Right atrium auricular region (tissue), 2 donors: ENCODE results near the gene CDKN2AIPNL. TPM values are rescaled to one million over a fixed set of nuclear protein-coding genes. Genes with fewer than 3 reads are reported as not detected.

Experiments
- DNase-seq: peaks from one replicate; pipeline ENCODE4 v3.0.0-alpha.2; 2019; ENCODE audit warnings: low spot score
- H3K27ac ChIP-seq, 2 donors: fragments of 200-600 bp; sonication (generic); 1 replicate in 1 of 2; 2 replicates in 1 of 2; pipeline ENCODE4 v1.5.1; 2016 to 2019
- H3K27me3 ChIP-seq, 2 donors: fragments of 200-600 bp; sonication (generic); one replicate each; pipeline versions ENCODE4 v1.5.1 to v1.6.0; 2017 to 2019
- H3K36me3 ChIP-seq: fragments of 200-600 bp; sonication (generic); one replicate; pipeline ENCODE4 v1.5.1; 2016
- H3K4me1 ChIP-seq, 2 donors: fragments of 200-600 bp; sonication (generic); one replicate each; pipeline versions ENCODE4 v1.5.1 to v1.6.0; 2017 to 2019
- H3K4me3 ChIP-seq, 2 donors: fragments of 200-600 bp; sonication (generic); 1 replicate in 1 of 2; 2 replicates in 1 of 2; pipeline ENCODE4 v1.5.1; 2017 to 2019; ENCODE audit warnings: mild to moderate bottlenecking in 1 of 2, moderate library complexity in 1 of 2
- H3K9me3 ChIP-seq, 2 donors: fragments of 200-600 bp; sonication (generic); one replicate each; pipeline ENCODE4 v1.5.1; 2019
- CTCF ChIP-seq, 2 donors: fragments of 200-600 bp; sonication (generic); IDR thresholded peaks; one replicate each; pipeline ENCODE4 v1.5.1; 2019; ENCODE audit warnings: antibody characterized with exemption in 2 of 2
- total RNA-seq, 2 donors: library from RNA; depleted of rRNA; stranded (reverse); fragments of >200 nt; gene quantifications; one replicate each; pipeline ENCODE4 v1.1.0, GENCODE V29; 2016

The CDKN2AIPNL gene, protein sequence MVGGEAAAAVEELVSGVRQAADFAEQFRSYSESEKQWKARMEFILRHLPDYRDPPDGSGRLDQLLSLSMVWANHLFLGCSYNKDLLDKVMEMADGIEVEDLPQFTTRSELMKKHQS
- total RNA-seq = 10 to 100 TPM; 28.2 to 32.8 TPM

DNA sequence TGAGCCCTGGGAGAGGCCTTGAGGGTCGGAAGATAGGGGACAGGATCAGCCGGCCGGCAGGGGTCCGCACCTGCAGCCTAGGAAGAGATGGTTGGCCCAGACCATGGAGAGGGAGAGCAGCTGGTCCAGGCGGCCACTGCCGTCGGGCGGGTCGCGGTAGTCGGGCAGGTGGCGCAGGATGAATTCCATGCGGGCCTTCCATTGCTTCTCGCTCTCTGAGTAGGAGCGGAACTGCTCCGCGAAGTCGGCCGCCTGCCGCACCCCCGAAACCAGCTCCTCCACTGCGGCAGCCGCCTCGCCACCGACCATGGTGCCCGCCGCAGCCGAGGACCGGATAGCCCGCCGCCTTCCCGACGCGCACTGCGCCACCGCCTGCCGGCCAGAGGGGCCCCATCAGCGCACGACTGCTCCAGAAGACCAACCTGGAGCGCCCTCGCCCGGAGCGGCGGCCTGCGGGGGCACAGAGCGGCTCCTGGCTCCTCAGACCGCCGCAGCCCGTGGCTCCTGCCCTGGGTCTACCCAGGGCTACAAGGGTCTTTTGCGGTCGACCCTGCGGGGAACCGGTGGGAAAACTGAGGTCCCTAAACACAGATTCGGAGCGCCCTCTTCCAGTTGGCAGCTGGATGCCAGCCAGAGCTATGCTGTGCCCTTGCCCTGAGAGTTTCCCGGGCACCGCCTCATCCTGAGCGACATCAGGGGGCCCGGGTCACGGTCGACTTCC lies at the start of gene CDKN2AIPNL:
Gene CDKN2AIPNL (minus strand): TSS at position 336 of the 721 bp plus-strand sequence. CDS start 27 bp downstream, at position 309.
- Histone ChIP-seq H3K27ac (peak within 1 kb of the TSS; percentile 85), H3K4me1 (peaks cover 0 to 36% of the 10 kb centered on the region in 2 donors), H3K27me3 (no peaks in the 10 kb centered on the region), H3K4me3 (peak within 1 kb of the TSS; percentile 49 to 75), H3K36me3 (peaks cover 3% of the 10 kb centered on the region), H3K9me3 (no peaks in the 10 kb centered on the region)
- peak; percentile 88 for DNase-seq
- TF ChIP-seq CTCF (IDR thresholded peaks at IDR 0.05) = peak; percentile 74 to 94

DNA sequence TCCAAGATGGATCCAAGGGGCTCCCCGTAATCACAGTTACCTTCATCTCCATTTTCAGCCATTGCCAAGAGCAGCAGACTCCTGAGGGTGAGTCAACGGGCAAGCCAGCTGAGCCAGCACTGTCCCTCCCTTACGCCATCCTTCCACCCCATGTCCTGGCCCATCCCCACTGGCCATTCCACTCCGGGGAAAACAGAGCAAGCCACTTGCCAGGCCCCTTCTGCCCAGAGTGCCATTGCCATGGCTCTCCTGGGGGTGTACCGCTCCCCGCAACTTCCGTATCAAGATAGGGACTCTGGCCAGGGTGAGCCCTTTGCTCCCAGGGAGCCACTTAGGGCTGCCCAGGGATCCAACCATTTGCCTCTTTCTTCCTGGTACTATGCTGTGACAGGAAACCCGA lies 48.9 kb upstream of the CDKN2AIPNL start:
- no peak overlapping the region for H3K4me3 ChIP-seq
- peak overlapping the region; percentile 80 to 99 for H3K27ac ChIP-seq
- DNase-seq = no peak
- H3K9me3 ChIP-seq = no peaks in the 10 kb centered on the region
- H3K36me3 ChIP-seq = no peaks in the 10 kb centered on the region
- no peaks in the 10 kb centered on the region for H3K27me3 ChIP-seq
- no peak for TF ChIP-seq CTCF (IDR thresholded peaks at IDR 0.05)
- peaks cover 0 to 58% of the 10 kb centered on the region in 2 donors for H3K4me1 ChIP-seq

GRCh38 chr5:134459491-134459890 lies 47.8 kb upstream of the CDKN2AIPNL start:
- Histone ChIP-seq H3K4me1 (peaks cover 0 to 48% of the 10 kb centered on the region in 2 donors), H3K36me3 (no peaks in the 10 kb centered on the region), H3K27ac (peak overlapping the region; percentile 80 to 99), H3K4me3 (no peak overlapping the region), H3K27me3 (no peaks in the 10 kb centered on the region), H3K9me3 (no peaks in the 10 kb centered on the region)
- TF ChIP-seq CTCF (IDR thresholded peaks at IDR 0.05) = no peak
- DNase-seq = no peak

- no peak for TF ChIP-seq CTCF (IDR thresholded peaks at IDR 0.05)
- Histone ChIP-seq H3K36me3 (no peaks in the 10 kb centered on the region), H3K4me3 (no peak overlapping the region), H3K27me3 (no peaks in the 10 kb centered on the region), H3K4me1 (peaks cover 0 to 43% of the 10 kb centered on the region in 2 donors), H3K27ac (peak overlapping the region; percentile 80 to 99), H3K9me3 (no peaks in the 10 kb centered on the region)
- no peak for DNase-seq
Observed at GRCh38 chr5:134459010-134459403, 47.3 kb upstream of the CDKN2AIPNL start.

DNA sequence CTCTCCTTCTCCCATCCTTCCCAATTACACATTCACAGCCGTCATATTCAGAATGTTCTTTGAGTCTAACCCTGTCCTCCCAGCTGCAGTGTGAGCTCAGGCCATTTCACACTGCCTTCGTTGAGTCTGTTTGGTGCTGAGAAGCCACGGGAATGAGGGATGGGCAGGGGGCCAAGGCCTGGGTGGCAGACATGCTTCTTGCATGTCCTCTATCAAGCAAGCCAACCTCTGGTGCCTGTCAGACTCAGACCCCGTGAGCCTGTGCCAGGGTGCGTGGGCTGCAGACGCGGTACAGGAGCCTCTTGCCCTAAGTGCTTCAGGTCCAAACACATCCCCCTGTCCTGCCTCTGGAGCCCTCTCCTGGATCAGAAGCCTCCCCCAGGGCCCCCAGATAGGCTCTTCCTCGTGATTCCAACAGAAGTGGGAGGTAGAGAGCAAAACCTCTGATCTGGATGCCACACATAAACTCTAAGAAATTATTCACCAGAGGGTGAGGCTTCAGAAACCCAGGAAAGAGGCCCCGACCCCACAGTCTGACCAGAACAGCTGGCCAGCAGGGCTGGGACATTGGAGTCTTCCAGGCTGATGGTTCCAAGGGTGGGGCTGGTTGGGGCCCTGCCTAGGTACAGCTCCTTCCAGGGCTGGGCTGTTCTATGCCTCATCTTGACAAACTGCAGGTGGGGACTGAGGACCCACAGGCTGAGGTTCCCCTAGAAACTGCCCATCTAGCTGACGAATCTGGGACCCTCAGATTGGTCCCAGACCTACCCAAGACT lies 46.7 kb upstream of the CDKN2AIPNL start:
- Histone ChIP-seq H3K4me1 (peaks cover 0 to 39% of the 10 kb centered on the region in 2 donors), H3K27ac (peak overlapping the region; percentile 80 to 99), H3K27me3 (no peaks in the 10 kb centered on the region), H3K9me3 (no peaks in the 10 kb centered on the region), H3K4me3 (no peak overlapping the region), H3K36me3 (no peaks in the 10 kb centered on the region)
- no peak for TF ChIP-seq CTCF (IDR thresholded peaks at IDR 0.05)
- DNase-seq = peak; percentile 75
